LoVo (cell line): ENCODE data around the gene HIVEP1.

Experiments used
- DNase-seq: peaks from one replicate; pipeline ENCODE4 v3.0.0-alpha.2; 2016; ENCODE audit warnings: low spot score

The HIVEP1 gene

GRCh38 chr6:12048609-12049008 is 36.5 kb downstream of the HIVEP1 start:
- DNase-seq: no peak

- DNase-seq: no peak
Measured at GRCh38 chr6:12049165-12049564, 37.1 kb downstream of the HIVEP1 start.

GRCh38 chr6:12051861-12052368 is 39.8 kb downstream of the HIVEP1 start:
- DNase-seq: no peak

GRCh38 chr6:12058172-12058961 is 46.3 kb downstream of the HIVEP1 start:
- DNase-seq: no peak

GRCh38 chr6:12060780-12061609 is 48.9 kb downstream of the HIVEP1 start:
- DNase-seq: no peak

- no peak for DNase-seq
Measured at GRCh38 chr6:12062605-12063004, 50.5 kb downstream of the HIVEP1 start.

GRCh38 chr6:12064131-12064530 is 52.0 kb downstream of the HIVEP1 start:
- no peak for DNase-seq

GRCh38 chr6:12064538-12065071 is 52.5 kb downstream of the HIVEP1 start:
- no peak for DNase-seq

- no peak for DNase-seq
Measured at GRCh38 chr6:12065321-12066140, 53.4 kb downstream of the HIVEP1 start.

- DNase-seq: no peak
Measured at GRCh38 chr6:12066297-12066696, 54.2 kb downstream of the HIVEP1 start.

GRCh38 chr6:12068899-12069557 is 56.9 kb downstream of the HIVEP1 start:
- no peak for DNase-seq

- no peak for DNase-seq
Measured at GRCh38 chr6:12069891-12070529, 57.9 kb downstream of the HIVEP1 start.

GRCh38 chr6:12071064-12071615 is 59.0 kb downstream of the HIVEP1 start:
- DNase-seq: no peak

GRCh38 chr6:12075067-12075563 is 63.0 kb downstream of the HIVEP1 start:
- DNase-seq: no peak

- DNase-seq: no peak
Measured at GRCh38 chr6:12077021-12077710, 65.1 kb downstream of the HIVEP1 start.

GRCh38 chr6:12078014-12078413 is 65.9 kb downstream of the HIVEP1 start:
- DNase-seq: no peak

GRCh38 chr6:12081771-12082170 is 69.7 kb downstream of the HIVEP1 start:
- DNase-seq: no peak

GRCh38 chr6:12082368-12082767 is 70.3 kb downstream of the HIVEP1 start:
- DNase-seq: no peak

- DNase-seq: no peak
Measured at GRCh38 chr6:12083302-12083701, 71.2 kb downstream of the HIVEP1 start.

- DNase-seq: no peak
Measured at GRCh38 chr6:12083763-12084162, 71.7 kb downstream of the HIVEP1 start.
